22Rv1 (cell line): Measurements from ENCODE around the gene QSER1.

Experiments
- CTCF ChIP-seq: fragments of 450-650 bp; IDR thresholded peaks from 2 replicates; pipeline ENCODE4 v1.5.1; 2017; ENCODE audit warnings: mild to moderate bottlenecking
- ZFX ChIP-seq: fragments of 450-650 bp; IDR thresholded peaks from 2 replicates; pipeline ENCODE4 v1.6.1; 2017; ENCODE audit warnings: antibody characterized with exemption, borderline replicate concordance

GRCh38 chr11:32851251-32851650 is 41.4 kb upstream of the QSER1 start:
- TF ChIP-seq CTCF: no peak
- no peak for TF ChIP-seq ZFX
